IPS-NIHi11 (cell line): ENCODE results near the gene BMP7.

Source experiments
- DNase-seq: peaks from one replicate; pipeline ENCODE4 v3.0.0; 2012; ENCODE audit warnings: mixed read lengths, low spot score

The BMP7 gene

GRCh38 chr20:57190536-57191264 is 75.7 kb downstream of the BMP7 start:
- DNase-seq = no peak

GRCh38 chr20:57189713-57190112 is 76.7 kb downstream of the BMP7 start:
- DNase-seq = no peak

GRCh38 chr20:57188576-57189079 is 77.8 kb downstream of the BMP7 start:
- DNase-seq = no peak

GRCh38 chr20:57188056-57188455 is 78.4 kb downstream of the BMP7 start:
- DNase-seq = no peak

GRCh38 chr20:57187068-57187634 is 79.3 kb downstream of the BMP7 start:
- no peak for DNase-seq

- DNase-seq = no peak
Observed at GRCh38 chr20:57186192-57186591, 80.2 kb downstream of the BMP7 start.

GRCh38 chr20:57185188-57185743 is 81.2 kb downstream of the BMP7 start:
- no peak for DNase-seq

- DNase-seq = no peak
Observed at GRCh38 chr20:57183457-57184009, 82.9 kb downstream of the BMP7 start.

GRCh38 chr20:57181639-57182038 is 84.8 kb downstream of the BMP7 start:
- DNase-seq = no peak

- DNase-seq = peak; percentile 55
Observed at GRCh38 chr20:57180954-57181353, 85.5 kb downstream of the BMP7 start.

- DNase-seq = no peak
Observed at GRCh38 chr20:57180387-57180786, 86.1 kb downstream of the BMP7 start.

GRCh38 chr20:57179265-57179664 is 87.2 kb downstream of the BMP7 start:
- DNase-seq = no peak

- DNase-seq = no peak
Observed at GRCh38 chr20:57178582-57179111, 87.8 kb downstream of the BMP7 start.

- no peak for DNase-seq
Observed at GRCh38 chr20:57177636-57178280, 88.7 kb downstream of the BMP7 start.

- no peak for DNase-seq
Observed at GRCh38 chr20:57176842-57177241, 89.6 kb downstream of the BMP7 start.

- no peak for DNase-seq
Observed at GRCh38 chr20:57175397-57176010, 90.9 kb downstream of the BMP7 start.

GRCh38 chr20:57174737-57175136 is 91.7 kb downstream of the BMP7 start:
- DNase-seq = no peak

- DNase-seq = no peak
Observed at GRCh38 chr20:57173986-57174385, 92.5 kb downstream of the BMP7 start.

- DNase-seq = no peak
Observed at GRCh38 chr20:57173041-57173440, 93.4 kb downstream of the BMP7 start.

GRCh38 chr20:57170343-57170742 is 96.1 kb downstream of the BMP7 start:
- DNase-seq = no peak

GRCh38 chr20:57169162-57169561 is 97.3 kb downstream of the BMP7 start:
- DNase-seq = no peak
